Hematopoietic multipotent progenitor cell treated with erythropoietin and hydrocortisone succinate and interleukin-3 and kit ligand, for 15 days (in vitro differentiated cells): ENCODE measurements around the gene SPEG.

Experiments used
- DNase-seq: peaks from one replicate; pipeline ENCODE4 v3.0.0-alpha.2; 2015; ENCODE audit warnings: low spot score

SPEG gene

DNA sequence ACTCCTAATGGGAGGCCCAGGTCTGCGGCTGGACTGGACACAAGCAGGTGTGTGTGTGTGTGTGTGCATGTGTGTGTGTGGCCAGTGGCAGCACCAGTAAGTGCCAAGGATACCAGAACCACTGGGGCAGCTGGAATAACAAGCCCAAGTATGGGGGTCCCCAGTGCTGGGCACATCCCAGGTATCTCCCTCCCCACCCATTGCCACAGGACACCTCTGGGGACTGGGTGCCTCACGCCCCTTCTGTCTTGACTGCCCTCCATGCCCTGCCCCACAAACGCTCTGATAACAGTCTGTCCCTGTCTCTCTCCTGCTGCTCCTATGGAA lies 9.0 kb downstream of the SPEG start:
- DNase-seq, result no peak

DNA sequence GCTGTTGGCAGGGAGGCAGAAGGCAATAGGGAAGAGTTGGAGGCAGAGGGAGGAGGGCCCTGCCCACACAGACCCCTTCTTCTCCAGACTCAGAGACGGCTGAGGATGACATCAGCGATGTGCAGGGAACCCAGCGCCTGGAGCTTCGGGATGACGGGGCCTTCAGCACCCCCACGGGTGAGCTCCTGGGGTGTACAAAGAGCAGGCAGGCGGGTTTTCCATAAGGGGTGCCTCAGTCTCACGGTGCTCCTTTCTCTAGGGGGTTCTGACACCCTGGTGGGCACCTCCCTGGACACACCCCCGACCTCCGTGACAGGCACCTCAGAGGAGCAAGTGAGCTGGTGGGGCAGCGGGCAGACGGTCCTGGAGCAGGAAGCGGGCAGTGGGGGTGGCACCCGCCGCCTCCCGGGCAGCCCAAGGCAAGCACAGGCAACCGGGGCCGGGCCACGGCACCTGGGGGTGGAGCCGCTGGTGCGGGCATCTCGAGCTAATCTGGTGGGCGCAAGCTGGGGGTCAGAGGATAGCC lies 10.0 kb downstream of the SPEG start:
- no peak for DNase-seq

DNA sequence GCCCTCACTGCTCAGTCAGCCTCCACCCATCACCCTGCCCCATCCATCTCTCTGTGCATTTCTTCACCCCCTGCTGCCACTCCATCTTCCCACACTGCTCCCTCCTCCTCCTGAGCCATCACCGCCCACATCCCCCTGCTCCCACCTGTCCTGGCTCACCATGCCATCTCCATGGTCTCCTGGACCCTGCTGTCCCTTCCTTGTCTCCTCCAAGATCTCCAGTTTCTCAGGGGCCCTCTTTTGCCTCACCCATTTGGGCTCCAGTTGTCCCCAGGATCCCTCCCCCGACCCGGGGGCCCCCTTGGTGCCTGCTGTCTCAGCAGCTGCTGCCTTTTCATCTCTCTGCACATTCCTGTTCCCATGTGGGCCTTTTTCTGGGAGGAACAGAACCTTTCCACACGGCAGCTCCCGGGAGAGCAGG lies 10.6 kb downstream of the SPEG start:
- no peak for DNase-seq

DNA sequence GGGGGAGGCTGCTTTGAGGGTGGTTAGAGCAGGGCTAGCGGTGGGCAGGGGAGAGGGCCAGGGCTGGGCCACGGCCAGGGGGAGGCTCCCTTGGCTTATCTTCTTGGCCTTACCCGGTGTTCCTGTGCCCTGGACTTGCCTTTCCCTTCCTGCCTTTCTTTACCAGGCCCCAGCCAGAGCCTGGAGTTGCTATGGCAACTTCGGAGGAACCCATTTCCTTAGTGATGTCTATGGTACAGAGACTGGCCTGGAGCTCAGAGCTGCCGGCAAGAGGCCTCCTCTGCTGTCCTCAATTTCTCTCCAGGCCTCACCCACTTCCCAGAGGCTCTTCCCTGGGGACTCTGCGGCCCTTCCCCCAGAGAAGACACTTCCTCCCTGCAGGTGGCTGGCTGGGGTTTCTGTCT lies 11.5 kb downstream of the SPEG start:
- DNase-seq, result no peak

DNA sequence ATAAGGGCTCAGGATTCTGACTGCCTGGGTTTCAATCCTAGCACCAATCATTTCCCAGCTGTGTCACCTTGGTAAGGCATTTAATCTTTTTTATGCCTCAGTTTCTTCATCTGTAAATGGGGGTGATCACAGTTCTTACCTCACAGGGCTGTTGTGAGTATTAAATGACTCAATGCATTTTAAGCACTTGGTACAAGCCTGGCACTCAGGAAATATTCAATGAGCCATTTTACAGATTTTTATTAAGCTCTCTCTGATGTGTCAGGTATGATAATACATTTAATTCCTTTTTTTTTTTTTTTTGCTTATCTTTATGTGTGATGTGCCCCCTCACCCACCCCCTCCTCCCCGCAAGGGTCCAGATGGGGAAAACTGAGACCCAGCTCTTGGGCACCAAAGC lies 12.0 kb downstream of the SPEG start:
- no peak for DNase-seq

- no peak for DNase-seq
Measured at GRCh38 chr2:219447242-219448098, 12.8 kb downstream of the SPEG start.

DNA sequence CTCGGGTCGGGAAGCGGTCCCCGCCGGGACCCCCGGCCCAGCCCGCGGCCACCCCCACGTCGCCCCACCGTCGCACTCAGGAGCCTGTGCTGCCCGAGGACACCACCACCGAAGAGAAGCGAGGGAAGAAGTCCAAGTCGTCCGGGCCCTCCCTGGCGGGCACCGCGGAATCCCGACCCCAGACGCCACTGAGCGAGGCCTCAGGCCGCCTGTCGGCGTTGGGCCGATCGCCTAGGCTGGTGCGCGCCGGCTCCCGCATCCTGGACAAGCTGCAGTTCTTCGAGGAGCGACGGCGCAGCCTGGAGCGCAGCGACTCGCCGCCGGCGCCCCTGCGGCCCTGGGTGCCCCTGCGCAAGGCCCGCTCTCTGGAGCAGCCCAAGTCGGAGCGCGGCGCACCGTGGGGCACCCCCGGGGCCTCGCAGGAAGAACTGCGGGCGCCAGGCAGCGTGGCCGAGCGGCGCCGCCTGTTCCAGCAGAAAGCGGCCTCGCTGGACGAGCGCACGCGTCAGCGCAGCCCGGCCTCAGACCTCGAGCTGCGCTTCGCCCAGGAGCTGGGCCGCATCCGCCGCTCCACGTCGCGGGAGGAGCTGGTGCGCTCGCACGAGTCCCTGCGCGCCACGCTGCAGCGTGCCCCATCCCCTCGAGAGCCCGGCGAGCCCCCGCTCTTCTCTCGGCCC lies 13.6 kb downstream of the SPEG start:
- no peak for DNase-seq

DNA sequence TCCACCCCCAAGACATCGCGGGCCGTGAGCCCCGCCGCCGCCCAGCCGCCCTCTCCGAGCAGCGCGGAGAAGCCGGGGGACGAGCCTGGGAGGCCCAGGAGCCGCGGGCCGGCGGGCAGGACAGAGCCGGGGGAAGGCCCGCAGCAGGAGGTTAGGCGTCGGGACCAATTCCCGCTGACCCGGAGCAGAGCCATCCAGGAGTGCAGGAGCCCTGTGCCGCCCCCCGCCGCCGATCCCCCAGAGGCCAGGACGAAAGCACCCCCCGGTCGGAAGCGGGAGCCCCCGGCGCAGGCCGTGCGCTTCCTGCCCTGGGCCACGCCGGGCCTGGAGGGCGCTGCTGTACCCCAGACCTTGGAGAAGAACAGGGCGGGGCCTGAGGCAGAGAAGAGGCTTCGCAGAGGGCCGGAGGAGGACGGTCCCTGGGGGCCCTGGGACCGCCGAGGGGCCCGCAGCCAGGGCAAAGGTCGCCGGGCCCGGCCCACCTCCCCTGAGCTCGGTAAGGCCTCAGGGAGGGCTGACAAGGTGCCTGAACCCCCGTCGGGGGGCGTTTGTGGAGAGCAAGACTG lies 14.2 kb downstream of the SPEG start:
- no peak for DNase-seq

- no peak for DNase-seq
Measured at GRCh38 chr2:219449609-219450008, 15.0 kb downstream of the SPEG start.

DNA sequence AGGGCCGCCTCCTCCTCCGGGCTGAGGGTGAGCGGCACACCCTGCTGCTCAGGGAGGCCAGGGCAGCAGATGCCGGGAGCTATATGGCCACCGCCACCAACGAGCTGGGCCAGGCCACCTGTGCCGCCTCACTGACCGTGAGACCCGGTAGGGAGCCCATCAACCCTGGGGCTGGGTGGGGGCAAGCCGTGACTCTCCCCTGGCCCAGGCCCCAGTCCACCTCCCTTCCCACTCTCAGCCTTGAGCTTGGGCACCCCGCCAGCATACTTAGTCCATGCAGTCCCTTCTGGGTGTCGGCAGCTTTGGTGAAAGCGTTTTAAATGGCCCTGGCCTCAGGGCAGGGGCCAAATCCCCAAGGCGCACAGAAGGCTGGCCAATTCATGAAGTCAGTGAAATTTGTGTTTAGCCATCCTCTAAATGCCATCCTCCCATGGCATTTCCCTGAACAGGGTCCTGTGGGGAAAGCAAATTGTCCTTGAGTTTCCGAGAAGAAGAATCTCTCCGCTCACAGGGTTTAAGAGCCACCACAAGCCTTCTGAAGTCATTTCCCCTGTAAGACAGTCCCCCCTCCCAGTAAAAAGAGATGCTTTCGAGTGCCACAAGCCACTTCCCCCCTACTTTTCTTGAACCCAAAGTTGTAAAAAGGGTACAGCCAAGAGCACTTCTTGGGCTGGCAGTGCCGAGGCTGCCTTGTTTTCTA lies 17.2 kb downstream of the SPEG start:
- no peak for DNase-seq

DNA sequence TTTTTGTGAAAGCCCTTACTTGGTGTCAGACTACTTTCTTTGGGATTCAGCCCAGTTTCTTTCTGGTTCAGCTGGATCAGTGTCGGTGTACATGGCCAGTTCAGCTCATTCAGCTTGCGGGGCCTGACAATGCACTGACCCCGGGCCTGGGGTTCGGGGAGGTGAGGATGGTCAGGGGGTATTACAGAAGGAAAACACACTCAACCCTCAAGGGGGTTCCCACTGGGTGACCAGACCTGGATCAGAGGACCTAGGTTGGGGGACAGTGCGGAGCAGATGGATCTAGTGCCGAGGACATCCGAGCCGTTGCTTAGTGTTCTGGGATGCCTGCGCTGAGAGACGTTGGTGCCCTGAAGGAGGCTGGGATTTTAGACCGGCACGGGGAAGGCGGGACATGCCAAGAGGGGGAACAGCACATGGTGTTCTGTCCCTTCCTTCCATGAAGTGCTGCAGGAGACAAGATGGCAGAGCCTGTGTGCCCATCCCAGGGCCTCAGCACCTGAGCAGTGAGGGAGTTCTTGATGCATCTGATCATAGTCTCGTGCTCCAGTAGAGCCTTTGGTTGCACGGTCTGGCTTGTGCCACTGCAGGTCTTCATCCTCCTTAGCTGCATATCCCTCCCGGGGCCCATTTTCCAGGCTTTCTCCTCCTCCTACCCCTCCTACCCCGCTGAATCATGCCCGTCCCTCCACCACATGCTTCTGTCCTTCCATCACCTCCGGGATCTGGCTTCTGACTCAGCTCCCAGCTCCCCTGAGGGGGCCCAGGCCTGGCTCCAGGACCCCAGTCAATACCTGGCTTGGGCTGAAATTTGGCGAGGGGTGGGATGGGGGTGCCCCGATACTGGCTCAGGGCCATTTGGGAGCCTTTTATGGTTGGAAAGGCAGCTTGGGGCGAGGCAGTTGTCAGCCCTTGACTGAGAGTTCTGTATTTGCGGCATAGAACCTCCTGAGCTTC lies 18.0 kb downstream of the SPEG start:
- DNase-seq, result no peak

DNA sequence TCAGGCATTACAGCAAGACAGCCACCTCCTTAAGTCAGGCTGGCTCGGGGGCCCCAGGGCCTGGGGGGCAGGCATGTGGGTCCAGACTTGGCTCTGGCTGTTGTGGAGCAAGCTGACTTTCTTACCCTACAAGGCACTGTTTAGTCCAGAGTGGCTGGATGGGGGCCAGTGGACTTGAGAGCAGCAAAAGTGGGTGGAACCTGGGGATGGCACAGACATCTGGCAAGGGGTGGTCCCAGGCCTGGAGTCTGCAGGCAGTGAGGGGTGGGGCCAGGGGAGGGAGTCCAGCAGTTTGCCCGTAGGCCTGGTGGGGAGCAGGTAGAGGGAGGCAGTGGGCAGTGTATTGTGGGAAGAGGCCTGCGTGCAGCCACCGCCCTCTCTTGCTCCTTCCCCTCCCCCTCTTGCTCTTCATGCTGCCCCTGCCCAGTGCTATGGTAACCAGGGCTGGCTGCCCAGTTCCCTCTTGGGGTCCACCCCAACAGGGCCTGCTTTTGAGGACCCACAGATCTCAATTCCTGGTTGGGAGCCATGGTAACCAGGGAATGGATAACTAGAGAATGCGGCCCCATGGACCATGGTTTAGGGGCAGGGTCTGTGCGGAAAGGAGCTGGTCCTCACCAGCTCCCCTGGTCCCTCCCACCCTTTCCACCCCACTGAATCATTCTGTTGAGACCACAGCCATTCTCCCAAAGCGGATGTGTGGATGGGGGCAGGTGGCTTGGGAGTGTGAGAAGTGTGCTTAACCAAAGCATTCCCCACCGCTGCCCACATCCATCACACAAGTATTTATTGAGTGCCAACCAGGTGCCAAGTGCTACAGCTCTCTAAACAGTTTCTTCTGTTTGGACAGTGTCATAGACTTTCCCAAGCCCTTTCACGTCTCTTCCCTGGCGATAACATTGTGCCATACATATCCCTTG lies 19.3 kb downstream of the SPEG start:
- no peak for DNase-seq

DNA sequence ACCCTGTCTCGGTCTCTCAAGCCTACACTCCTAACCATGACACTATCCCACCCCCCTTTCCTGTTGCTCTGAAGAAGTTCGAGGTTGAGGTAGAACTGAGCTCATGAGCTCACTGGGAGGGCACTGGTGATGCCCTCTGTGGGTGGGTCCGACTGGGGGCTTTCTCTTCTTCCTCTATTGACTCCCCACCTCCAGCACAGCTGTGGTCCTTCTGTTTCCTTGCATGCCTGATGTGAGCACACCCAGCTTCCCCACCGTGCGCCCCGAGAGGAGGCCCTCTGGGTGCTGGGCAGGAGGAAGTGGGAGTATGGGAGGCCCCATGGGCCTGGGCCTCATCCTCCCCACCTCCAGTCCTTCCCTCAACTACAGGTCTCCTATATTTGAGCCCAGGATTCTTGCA lies 20.9 kb downstream of the SPEG start:
- DNase-seq, result no peak

GRCh38 chr2:219457784-219458369 lies 23.2 kb downstream of the SPEG start:
- DNase-seq, result no peak

DNA sequence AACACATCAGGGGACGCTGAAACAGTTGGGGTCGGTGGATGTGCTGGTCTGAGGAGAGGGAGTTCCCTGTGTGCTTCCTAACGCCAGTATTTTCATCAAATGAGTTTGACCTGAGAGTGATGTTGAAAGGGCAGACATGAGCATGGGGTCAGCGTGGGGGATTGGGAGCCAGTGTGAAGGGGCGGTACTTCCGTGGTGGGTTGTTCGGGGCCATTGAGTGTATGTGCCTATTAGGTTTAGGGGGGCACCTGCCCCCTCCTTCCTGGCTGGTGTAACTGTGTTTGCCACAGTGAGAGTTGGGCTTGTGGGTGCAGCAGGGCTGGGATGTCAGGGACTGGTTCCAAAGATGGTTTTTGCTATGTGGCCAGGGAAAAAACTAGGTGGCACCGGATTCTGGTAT lies 24.4 kb downstream of the SPEG start:
- DNase-seq, result no peak

DNA sequence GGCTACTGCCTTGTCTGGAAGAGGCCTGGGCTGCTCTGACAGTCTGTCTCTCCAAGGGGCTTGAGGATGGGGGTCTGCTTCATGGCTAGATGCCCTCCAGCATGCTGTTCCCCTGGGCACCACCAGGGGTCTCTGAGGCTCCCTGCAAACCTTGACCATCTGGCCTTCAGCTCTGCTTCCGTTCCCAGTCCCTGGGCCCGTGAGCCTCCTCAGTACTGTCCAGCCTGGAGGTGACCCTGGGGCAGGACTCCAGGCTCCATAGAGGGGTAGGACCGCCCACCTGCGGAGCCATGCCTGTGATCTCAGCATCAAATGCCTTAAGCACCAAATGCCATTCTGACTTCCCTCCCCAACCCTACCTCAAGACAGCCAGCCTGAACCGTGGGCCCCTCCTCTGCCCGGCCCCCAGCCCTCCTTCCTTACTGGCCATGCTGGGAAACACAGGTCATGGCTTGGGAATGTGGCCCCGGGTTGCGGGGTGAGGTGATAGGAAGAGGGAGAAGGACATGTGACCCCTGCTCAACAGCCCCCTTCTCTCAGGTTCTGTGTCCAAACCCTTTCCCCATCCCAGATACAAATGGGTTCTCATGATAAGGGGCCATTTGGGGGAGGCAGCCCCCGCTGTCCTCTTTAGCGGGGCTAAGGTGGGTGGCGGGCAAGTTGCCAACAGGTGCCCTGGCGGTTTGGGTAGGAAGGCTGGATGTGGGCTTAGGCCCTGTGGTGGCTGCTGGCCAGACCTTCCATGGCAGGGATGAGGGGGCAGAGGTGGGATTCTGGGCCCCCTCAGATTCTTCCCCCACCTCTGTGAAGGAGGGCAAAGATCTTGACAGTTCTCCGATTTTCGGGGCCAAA lies 25.0 kb downstream of the SPEG start:
- peak; percentile 53 for DNase-seq

DNA sequence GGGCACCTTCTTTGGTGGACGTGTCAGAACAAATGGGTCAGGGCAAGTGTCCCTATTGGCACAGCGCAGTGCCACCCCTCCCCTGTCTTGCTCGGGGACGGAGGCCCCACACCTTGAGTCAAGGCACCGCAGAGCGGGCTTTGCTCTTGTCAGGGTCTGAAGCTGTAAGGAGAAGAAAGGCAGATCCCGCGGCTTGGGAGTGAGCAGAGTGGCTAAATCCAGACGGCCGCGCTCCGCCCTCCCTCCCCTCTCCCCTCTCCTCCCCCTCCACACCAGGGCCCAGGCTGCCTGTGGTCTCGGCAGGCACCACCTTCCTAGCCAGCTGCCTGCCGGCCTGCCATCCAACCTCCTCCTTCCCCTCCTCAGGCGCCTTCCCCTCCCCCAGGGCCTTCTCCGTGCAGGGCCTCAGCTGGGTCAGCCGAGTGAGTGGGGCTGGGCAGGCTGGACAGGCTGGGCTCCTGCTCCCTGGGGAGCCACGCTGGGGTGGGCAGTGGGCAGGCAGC lies 25.8 kb downstream of the SPEG start:
- no peak for DNase-seq

DNA sequence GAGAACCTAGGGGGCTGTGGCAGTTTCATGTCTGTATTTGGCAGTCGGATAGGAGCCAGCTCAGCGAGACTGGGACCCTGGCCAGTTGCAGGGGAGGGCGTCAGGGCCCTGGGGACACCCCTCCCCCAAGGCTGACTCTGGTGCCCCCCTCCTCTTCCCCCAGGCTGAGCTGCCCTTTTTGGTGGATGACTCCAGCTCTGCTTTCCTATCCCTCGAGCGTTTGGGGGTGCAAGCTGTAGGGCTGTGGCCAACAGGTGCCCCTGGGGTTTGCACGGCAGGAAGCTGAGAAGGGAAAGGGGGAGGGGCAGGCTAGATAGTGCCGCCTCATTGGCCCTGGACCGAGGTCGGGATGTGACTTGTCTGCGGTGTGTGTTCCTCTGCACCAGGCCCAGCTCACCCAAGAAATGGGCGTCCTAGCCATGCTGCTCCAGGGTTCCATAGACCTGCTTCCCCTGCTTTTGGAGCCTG lies 26.4 kb downstream of the SPEG start:
- no peak for DNase-seq

- DNase-seq, result no peak
Measured at GRCh38 chr2:219461669-219462068, 27.0 kb downstream of the SPEG start.
